A673 (cell line): Measurements from ENCODE around the gene TTLL4. TPM values are rescaled to one million over a fixed set of nuclear protein-coding genes. Genes with fewer than 3 reads are reported as not detected.

Source experiments
- BruUV-seq: library from RNA; stranded (reverse); fragments of 400-500 nt; replicated peaks from 2 replicates; lab custom pipeline; 2021; lab: Mats Ljungman, UMichigan
- CTCF ChIA-PET: fragments of 300-600 bp; sonication (Branson Sonifier 250); formaldehyde crosslinking; loops from one replicate; lab custom pipeline; 2022; ENCODE audit warnings: antibody characterized with exemption; lab: Charles Lee
- POLR2A ChIA-PET: fragments of 300-600 bp; sonication (Branson Sonifier 250); formaldehyde crosslinking; loops from one replicate; lab custom pipeline; 2022; ENCODE audit warnings: antibody characterized with exemption; ENCODE audit not compliant: low non-redundant PET; lab: Charles Lee
- DNase-seq: peaks from one replicate; pipeline ENCODE4 v3.0.0-alpha.2; 2015; ENCODE audit warnings: low spot score
- H3K27ac ChIP-seq: fragments of 200-600 bp; sonication (generic); 2 replicates; pipeline ENCODE4 v1.5.1; 2016; ENCODE audit warnings: mixed run types, low read depth, mild to moderate bottlenecking, mixed read lengths, antibody characterized with exemption, low read length; ENCODE audit not compliant: poor library complexity, severe bottlenecking
- H3K27me3 ChIP-seq: fragments of 200-600 bp; sonication (generic); replicated peaks from 2 replicates; pipeline ENCODE4 v1.6.1; 2017; ENCODE audit warnings: mixed run types, low read depth, mild to moderate bottlenecking, mixed read lengths, antibody characterized with exemption, low read length; ENCODE audit not compliant: insufficient read depth, poor library complexity
- H3K36me3 ChIP-seq: fragments of 200-600 bp; sonication (generic); 2 replicates; pipeline ENCODE4 v1.6.1; 2016; ENCODE audit warnings: mixed run types, mild to moderate bottlenecking, mixed read lengths, antibody characterized with exemption, low read length; ENCODE audit not compliant: insufficient read depth, poor library complexity, severe bottlenecking
- H3K4me1 ChIP-seq: fragments of 200-600 bp; sonication (generic); 2 replicates; pipeline ENCODE4 v1.6.1; 2017; ENCODE audit warnings: mixed run types, mild to moderate bottlenecking, mixed read lengths, antibody characterized with exemption, low read length; ENCODE audit not compliant: insufficient read depth, poor library complexity, severe bottlenecking
- H3K4me3 ChIP-seq: fragments of 200-600 bp; sonication (generic); 2 replicates; pipeline ENCODE4 v1.5.1; 2016; ENCODE audit warnings: low read depth, mixed run types, mild to moderate bottlenecking, mixed read lengths, low read length; ENCODE audit not compliant: poor library complexity, severe bottlenecking
- H3K9me3 ChIP-seq: fragments of 200-600 bp; sonication (generic); 2 replicates; pipeline ENCODE4 v1.6.1; 2016; ENCODE audit warnings: mixed run types, low read depth, mild to moderate bottlenecking, mixed read lengths, antibody characterized with exemption, low read length; ENCODE audit not compliant: poor library complexity, severe bottlenecking
- CTCF ChIP-seq: fragments of 300-800, 200-600 bp; sonication (generic); conservative IDR thresholded peaks from 2 replicates; pipeline ENCODE4 v1.5.1; 2017; ENCODE audit warnings: low read depth, mild to moderate bottlenecking, antibody characterized with exemption, low read length, moderate library complexity, mixed read lengths
- EZH2 ChIP-seq: fragments of 200-600 bp; sonication (generic); IDR thresholded peaks from 2 replicates; pipeline ENCODE4 v1.6.1; 2017; ENCODE audit warnings: borderline replicate concordance, low read depth, mild to moderate bottlenecking, mixed read lengths, antibody characterized with exemption, low read length; ENCODE audit not compliant: poor library complexity, severe bottlenecking
- intact Hi-C: fragments of 100-400 bp; cut with micrococcal nuclease; formaldehyde crosslinking; loops from one replicate; pipeline ENCODE4 v1.10.0; 2022; ENCODE audit not compliant: unreplicated experiment
- total RNA-seq: library from RNA; stranded (reverse); gene quantifications from 2 replicates; pipeline ENCODE4 v1.2.3, GENCODE V29; 2021

TTLL4 gene
- total RNA-seq, 1 experiment from 2014 or later: 100 TPM

- Histone ChIP-seq H3K27ac (no peak overlapping the region), H3K9me3 (no peaks in the 10 kb centered on the region), H3K4me1 (no peaks in the 10 kb centered on the region), H3K36me3 (peaks cover 21% of the 10 kb centered on the region), H3K4me3 (peak overlapping the region; percentile 75), H3K27me3 (no peaks in the 10 kb centered on the region)
- ChIA-PET CTCF (interaction anchor here (1.1 to 1.6 kb wide), 3 partner anchors 16 to 176 kb away, joined by 3 to 6 read pairs (median 3); no protein-coding TSS in a partner anchor), POLR2A (no interaction called here)
- no peak for TF ChIP-seq CTCF
- no peak for TF ChIP-seq EZH2
- intact Hi-C loops: no loop called here
- peak; percentile 29 for DNase-seq
- TSS peak; percentile 82 for BruUV-seq
Observed at GRCh38 chr2:218671097-218671653, 39.5 kb upstream of the TTLL4 start.

- Histone ChIP-seq H3K27me3 (no peaks in the 10 kb centered on the region), H3K36me3 (peaks cover 14% of the 10 kb centered on the region), H3K27ac (peak within 1 kb of the TSS; percentile 70), H3K9me3 (no peaks in the 10 kb centered on the region), H3K4me3 (peak within 1 kb of the TSS; percentile 75), H3K4me1 (no peaks in the 10 kb centered on the region)
- ChIA-PET CTCF (interaction anchor here (0.6 to 1.6 kb wide), 4 partner anchors 16 to 176 kb away, joined by 3 to 11 read pairs (median 4); no protein-coding TSS in a partner anchor), POLR2A (interaction anchor here (0.6 kb wide), 1 partner anchor 38 kb away, joined by 3 read pairs; the partner anchor contains the start of gene TTLL4)
- intact Hi-C loops: no loop called here
- DNase-seq: peak; percentile 96
- no TSS peak for BruUV-seq
- no peak for TF ChIP-seq EZH2
- no peak for TF ChIP-seq CTCF
Observed at GRCh38 chr2:218671654-218672566, 38.7 kb upstream of the TTLL4 start, which contains the start of the genes RNF25 and STK36. TSS of gene RNF25 (minus strand) at chr2:218672002. CDS start at chr2:218671970, 32 bp downstream. TSS of gene STK36 (plus strand) at chr2:218672086. CDS start at chr2:218672830, 744 bp downstream.

GRCh38 chr2:218679119-218679518 lies 31.5 kb upstream of the TTLL4 start:
- no TSS peak for BruUV-seq
- H3K4me3 ChIP-seq: no peak overlapping the region
- DNase-seq: no peak
- intact Hi-C loops: no loop called here
- H3K27me3 ChIP-seq: no peaks in the 10 kb centered on the region
- H3K9me3 ChIP-seq: no peaks in the 10 kb centered on the region
- POLR2A ChIA-PET: no interaction called here
- H3K27ac ChIP-seq: no peak overlapping the region
- no peaks in the 10 kb centered on the region for H3K4me1 ChIP-seq
- H3K36me3 ChIP-seq: peaks cover 4% of the 10 kb centered on the region
- CTCF ChIA-PET: no interaction called here
- no peak for TF ChIP-seq EZH2
- no peak for TF ChIP-seq CTCF
